T1000 (cell line): ENCODE data around the gene PTPRR.

Experiments used
- DNase-seq: peaks from one replicate; lab custom pipeline; 2025; ENCODE audit warnings: mixed read lengths; lab: John Stamatoyannopoulos, UW

Gene PTPRR, protein sequence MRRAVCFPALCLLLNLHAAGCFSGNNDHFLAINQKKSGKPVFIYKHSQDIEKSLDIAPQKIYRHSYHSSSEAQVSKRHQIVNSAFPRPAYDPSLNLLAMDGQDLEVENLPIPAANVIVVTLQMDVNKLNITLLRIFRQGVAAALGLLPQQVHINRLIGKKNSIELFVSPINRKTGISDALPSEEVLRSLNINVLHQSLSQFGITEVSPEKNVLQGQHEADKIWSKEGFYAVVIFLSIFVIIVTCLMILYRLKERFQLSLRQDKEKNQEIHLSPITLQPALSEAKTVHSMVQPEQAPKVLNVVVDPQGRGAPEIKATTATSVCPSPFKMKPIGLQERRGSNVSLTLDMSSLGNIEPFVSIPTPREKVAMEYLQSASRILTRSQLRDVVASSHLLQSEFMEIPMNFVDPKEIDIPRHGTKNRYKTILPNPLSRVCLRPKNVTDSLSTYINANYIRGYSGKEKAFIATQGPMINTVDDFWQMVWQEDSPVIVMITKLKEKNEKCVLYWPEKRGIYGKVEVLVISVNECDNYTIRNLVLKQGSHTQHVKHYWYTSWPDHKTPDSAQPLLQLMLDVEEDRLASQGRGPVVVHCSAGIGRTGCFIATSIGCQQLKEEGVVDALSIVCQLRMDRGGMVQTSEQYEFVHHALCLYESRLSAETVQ

DNA sequence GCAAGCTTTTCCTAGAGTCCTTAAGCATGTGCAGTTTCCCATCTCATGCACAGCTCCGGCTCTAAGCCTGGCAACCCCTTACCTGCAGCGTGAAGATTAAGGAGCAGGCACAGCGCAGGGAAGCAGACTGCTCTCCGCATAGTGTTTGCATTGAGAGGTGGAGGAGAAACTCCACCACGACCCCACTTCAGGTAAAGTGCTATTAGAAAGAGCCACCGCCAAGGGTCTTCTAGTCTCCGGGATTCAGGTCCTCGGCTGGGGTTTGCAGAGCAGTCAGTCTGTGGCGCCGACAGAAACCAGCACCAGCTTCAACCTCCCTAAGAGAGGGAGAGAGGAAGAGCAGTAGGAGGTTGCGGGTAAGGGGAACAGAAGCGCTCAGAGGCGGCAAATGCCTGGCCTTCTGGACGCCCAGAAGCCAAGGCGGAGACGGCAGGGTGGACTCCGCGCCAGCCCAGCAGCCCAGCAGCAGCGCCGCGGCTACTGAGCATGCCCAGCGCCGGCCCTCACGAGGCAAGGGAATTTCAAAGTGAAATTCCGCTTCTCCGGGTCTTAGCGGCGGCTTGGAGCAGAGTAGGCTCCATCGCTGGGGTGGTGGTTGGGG lies at the start of gene PTPRR:
PTPRR (minus strand) TSS at position 488 of the 601 bp plus-strand sequence; CDS start at position 140, 348 bp downstream.
- no peak for DNase-seq

DNA sequence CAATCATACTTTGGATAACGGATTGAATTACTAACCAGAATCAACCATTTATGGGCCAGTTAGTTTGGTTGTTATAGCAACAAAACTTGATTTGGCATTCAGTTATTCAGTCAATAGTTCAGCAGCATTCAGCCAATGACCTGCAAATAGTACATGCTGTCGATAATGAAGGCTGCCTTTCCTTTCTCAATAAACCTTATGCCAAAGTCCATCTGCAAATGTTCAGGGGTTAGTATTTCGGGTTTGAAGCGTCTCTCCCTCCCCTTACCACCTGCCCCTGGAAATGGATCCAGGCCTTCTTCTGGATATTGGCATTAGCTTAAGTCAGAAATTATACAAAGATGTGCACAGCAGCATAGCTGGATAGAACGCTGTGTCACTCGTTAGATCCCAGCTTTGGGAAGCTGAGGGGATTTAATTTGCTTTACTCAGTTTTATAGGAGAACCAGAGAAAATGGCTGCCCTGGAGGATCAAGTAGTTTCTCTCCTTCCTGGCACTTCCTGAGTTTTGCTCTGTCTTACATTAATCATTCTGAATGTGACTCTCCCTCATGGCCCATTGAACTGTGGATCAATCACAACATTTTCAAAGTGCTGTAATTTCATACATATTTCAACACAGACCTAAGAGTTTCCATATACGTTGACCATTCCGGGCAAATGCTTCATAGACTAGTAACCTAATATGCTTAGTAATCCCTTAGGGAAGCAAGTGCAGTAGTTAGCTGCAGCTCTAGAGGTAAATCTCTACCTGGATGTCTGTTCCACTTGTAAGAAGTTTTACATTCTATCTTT lies 46.7 kb upstream of the PTPRR start:
- DNase-seq: no peak

DNA sequence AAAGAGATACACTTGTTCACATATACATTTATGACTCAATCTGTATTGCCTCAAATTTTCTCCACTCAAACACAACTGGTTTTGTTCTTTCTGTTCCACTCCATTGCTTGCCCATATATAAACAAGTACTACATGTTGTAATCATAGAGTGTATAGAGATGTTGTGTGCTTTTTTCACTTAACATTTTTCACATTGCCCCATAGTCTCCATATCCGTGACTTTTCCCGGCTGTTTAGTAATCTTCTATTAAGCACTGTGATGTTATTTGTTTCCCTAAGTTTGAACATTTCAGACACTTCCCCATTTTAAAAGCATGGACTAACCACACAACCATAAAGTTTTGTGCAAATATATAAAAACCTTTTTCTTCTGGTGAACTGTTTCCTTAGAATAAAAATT lies 45.5 kb upstream of the PTPRR start:
- no peak for DNase-seq

DNA sequence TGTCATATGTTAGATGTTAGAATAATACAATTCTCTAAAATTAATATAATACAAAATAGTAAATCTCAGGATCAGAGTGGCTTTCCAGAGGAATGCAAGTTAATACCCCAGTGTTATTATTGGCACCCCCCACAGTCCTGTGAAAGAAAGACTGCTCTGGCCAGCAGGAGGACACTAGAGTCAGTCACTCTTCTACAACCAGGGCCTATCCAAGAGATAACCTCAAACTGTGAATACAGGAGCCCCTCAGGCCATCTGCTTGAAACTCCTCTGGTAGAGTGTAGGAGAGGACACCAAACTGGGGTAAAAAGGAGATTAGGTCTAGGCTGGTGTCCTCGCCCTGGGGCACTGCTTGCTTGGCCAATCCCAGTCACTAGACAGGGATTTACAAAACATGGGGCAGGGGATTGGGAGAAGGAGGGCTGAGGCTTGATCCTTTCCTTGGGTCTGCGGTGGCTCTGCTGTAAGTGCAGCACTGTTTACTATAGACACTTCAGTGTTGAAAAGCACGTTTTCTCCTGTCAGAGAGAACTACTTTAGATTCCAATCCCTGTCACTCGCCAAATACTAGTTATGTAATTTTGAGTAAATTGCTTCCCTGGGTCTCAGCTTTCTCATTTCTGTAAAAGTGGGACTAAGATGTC lies 44.5 kb upstream of the PTPRR start:
- DNase-seq: no peak

DNA sequence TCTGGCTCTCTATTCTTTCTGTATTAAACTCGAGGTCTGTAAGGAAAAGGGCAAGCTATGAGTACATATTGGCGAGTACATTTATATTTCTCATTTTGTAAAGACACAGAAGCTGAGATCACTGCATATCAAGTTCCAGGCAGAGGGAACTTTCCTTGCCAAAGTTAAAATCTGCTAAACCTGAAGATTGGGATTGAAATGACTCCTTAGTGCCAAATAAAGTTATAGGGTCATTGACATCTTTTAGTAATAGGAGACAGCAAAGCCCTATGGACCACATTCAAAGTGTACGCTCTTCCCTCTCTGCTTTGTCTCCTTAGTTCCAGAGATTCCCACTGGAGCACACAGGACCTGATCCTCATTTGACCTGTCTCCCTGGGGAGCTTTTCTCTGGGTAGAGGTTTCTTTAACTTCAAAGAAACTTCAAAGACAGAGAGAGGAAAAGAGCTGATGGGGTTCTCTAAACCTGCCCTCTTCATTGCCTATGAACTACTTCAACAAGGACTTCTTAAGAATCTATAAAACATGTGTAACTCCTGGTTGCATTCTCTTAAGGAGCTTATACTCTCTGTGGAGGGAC lies 42.6 kb upstream of the PTPRR start:
- DNase-seq: no peak

DNA sequence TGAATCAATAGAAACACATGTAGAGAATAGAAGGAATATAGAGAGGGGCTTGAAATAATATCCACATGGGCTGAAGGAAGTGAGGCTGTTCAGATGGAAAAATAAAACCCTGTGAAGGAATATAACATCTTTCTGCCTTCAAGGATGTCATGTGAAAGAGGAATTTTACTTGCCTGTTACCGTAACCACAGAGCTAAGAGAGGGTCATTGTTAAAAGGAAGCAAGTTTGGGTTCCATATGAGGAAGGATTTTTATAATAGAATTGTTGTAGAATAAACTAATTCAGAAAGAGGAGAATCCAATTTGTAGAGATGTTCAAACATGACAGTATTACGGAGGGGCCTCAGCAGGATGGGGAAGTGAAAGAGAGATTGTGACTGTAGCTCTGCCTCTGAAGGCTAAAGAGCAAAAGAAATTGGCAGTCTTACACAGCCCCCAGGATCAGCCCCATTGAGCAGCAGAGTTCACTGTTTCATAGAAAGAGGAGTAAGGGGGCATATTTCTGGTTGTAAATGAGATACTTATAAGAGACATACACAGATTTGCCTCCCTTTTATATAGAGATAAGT lies 41.8 kb upstream of the PTPRR start:
- DNase-seq: no peak

DNA sequence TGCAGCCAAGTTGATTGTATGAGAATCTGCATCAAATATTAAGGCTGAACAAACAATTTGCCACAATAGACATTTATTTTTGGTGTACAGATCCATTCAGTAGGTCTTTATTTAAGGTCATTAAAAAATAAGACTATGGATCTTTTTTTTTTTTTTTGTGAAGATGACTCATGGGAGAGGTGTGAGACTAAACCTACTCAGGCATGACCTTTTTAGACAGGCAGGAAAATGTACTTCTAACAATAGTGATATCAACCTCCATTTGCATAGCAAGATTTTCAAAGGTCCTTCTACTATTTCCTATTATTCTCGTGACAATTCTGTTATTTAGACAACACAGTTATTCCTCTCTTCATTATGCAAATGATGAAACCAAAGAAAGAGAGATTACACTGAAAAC lies 39.9 kb upstream of the PTPRR start:
- DNase-seq: no peak

DNA sequence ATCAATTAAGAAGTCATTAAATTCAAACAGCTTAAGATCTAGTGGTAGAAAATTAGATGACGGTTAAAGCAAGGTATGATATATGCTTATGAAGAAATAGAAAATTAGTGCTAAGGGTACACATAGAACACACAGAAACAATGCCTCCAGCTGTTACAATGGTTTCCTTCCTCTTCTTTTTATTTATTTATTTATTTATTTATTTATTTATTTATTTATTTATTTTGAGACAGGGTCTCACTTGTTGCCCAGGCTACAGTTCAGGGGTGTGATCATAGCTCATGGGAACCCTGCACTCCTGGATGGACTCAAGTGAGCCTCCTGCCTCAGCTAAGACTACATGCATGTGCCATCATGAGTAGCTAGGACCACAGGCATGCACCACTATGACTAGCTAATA lies 34.9 kb upstream of the PTPRR start:
- no peak for DNase-seq

DNA sequence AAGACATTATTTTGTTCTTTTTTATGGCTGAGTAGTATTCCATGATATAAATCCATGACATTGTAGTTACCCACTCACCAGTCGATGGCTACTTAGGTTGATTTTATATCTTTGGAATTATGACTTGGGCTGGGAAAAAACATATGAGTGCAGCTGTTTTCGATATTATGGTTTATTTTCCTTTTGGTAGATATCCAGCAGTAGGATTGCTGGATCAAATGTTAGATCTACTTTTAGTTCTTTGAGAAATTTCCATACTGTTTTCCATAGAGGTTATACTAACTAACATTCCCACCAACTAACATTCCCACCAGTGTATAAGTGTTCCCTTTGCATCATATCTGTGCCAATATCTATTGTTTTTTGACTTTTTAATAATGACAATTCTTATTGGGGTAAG lies 29.9 kb upstream of the PTPRR start:
- no peak for DNase-seq

DNA sequence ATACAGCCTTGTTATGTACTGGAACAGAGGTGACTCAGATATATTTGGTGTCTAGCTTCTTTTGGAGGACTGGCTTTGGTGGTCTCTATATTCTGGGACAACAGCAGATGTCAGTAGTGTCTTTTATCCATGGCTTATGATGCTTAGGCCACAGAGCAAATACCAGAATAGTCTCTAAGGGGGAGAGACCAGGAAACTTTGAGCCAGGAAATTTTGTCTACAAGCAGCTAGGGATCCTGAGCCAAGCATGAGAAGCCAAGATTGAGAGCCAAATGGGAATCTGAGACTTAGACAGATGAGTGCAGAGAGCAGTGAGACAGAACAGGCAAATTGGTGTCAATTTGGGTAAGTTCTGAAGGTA lies 28.4 kb upstream of the PTPRR start:
- no peak for DNase-seq

DNA sequence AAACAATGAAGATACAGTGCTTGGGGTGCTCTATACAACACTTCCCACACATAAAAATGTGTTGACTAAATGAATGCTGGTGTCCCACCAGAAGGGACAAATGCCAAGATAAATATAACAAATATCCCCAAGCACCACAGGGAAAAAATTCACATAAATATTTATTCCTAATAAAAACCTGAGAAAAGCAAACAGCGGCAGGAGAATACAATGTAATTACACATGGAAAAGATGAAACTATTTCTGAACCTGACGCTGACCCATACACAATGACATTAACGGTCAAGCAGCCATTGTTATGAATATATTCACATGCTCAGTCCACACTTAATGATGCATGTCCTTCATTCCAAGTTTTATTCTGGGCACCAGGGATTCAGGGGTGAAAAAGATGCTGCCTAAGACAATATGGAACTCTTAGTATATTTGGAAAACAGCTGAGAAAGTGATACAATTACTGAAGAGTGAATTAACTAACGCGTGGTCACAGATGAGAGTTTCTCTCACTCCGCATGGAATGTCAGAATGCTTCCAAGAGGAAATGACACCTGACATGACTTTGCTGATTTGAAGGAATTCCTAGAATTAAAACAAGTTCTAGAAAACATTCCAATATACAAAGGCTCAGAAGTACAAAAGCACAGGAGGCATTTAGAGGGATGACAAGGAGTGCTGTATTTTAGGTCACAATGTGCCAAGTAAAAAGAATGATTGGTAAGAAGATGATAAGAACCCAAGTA lies 27.9 kb upstream of the PTPRR start:
- DNase-seq: no peak

DNA sequence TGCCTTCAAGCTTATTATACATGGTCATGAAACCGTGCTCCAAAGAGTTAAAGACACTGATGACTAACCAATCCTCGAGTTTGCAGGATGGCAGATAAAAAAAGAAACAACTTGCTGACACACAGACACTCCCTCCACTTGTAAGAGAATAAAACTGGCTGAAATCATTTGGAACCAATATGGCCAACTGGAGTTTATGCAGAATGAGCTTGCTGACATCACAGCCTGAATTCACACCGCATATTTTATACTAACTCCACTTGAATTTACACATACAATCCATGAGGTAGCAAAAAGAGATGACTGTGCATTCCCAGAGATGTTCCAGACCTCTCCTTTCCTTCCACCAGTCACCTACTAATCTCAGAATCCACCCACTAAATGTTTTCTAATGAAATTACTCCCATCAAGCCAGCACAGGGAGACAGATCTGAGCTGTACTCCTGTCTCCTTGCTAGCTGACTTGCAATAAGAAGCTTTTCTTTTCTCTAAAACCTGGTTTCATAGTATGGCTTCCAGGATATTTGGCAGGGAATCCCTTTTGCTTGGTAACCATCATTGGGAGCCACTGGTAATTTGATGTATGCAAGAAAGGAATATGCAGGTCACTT lies 15.8 kb upstream of the PTPRR start:
- DNase-seq: no peak

DNA sequence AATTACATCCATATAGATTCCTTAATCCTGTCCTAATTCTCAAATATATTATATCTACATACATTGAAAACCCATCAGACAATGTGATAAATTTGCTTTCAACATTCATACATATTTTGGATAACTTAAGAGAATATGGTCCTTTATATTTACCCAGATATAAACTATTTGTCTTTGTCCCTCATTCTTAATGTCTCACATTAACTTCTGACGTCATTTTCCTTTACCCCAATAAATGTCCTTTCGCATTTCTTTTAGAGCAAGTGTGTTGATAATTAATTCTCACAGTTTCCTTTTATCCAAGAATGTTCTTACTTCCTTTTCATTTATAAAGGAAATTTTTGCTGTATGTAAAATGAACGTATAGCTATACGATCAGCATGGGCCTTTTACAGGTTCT lies 12.6 kb upstream of the PTPRR start:
- DNase-seq: no peak

DNA sequence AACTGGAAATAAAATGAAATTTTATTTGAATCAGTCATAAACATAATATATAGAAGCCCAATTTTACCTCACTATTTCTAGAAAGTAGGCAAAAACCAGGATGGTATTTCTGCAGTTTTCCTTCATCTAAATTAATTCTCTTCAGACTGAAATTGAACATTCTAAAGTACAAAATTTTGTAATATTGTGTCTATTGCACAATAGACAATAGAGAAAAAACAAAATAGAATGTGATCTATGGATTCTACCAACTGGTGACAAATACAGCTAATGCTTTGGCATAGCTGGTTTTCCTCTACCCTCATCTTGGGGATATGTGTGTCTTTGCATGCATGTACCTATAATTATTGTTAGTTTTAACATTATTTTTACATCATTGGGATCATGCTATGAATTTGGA lies 8.5 kb upstream of the PTPRR start:
- no peak for DNase-seq

DNA sequence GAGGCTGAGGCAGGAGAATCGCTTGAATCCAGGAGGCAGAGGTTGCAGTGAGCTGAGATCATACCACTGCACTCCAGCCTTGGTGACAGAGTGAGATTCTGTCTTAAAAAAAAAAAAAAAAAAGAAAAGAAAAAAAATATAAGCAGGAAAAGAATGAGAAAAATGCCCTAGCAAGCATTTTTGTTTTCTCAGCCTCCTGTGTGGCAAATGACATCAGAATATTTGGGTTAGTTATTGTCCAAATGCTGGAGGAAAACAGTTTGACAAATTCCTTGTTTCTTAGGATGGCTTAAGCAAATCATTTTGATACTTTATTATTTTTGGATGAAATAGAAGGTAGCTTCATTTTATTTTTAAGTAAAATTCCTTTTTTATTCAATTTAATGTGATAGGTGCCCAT lies 7.5 kb upstream of the PTPRR start:
- no peak for DNase-seq

DNA sequence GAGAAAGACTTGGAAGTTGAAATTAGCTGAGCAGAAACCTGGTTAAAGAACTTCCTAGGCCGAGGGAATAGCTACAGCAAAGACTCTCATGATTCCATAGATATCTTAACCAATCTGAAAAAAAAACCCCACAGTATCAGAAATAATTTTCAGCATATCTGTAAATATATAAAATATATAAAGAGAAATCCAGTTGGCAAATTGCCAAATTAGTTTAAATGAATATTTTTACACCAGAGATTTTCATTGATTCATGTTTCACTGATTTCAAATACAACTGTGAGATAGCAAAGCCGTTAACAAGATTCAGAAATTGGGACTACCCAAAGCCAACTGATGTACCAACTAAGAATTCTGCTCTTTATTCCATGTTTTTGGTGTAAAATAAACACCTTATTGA lies 6.8 kb upstream of the PTPRR start:
- no peak for DNase-seq

DNA sequence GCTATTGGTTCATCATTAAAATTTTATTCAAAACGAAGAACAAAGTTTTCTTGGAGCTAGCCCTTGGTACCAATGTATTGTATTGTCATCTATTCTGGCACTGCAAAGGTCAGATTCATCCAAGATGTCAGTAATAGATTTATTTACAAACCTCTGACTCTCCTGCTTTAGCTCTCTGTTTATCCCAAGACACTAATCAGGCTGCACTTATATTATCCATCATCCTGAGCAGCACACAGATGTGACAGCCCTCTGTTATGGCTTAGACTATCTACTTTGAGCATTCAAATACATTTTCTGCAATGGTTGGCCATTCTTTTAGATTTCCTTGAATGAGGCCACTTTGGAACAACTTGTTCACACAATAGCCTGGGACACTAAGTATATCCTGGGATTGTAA lies 5.0 kb upstream of the PTPRR start:
- no peak for DNase-seq

DNA sequence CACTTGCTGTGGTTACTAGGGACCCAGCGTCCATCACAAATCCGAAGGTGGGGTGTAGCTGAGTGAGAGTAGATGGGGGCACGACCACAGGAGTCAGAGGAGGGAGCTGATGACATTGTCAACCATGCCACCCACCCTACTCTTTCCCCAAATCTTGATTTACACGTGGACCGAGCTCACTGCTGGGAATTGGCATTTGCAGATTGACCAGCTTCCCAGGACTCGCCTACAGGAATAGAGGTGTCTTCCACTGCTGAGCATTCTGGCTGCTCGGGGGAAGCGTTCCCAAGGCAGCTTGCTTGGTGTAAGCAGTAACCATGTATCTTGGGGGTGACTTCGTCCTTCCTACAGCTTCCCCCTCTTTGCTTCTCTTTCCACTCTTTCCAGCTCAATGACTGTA lies 353 bp upstream of the PTPRR start:
- no peak for DNase-seq

DNA sequence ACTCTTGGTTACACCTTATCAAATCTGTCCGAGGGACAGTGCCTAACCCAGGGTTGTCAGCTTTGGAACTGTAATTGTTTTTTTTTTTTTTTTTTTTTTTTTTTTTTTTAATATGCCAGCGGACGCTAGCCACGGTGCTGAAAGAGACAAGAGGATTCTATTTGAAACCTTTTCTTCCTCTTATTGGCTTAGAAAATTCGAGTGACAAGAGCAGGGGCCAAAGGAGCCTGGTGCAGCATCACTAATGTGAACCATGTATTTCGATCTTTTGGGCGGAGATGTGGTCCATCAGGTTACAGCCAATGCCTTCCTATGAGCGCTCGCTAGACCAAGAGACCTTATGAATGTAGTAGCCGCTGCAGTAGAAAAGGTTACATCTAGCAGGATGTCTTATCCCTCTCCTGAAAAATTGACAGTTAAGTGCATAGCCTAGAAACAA lies 922 bp downstream of the PTPRR start:
- no peak for DNase-seq

DNA sequence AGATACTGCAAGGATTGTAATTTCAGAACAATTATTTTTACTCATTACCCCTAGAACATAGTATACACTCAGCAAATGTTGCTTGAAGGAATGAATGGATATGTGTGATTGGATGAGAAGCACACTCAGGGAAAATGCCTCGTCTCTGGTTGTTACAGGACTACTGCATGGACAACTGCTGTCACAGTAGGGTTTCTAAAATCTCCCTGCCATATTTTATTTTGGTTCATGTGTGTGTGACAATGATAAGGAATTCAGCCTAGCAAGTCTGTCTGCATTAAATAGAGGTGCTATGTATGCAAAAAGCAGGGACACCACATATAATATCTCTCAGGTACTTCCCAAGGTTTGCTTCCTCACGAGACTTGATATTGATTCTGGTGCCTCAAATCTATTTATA lies 1.4 kb downstream of the PTPRR start:
- no peak for DNase-seq
